Hematopoietic multipotent progenitor cell treated with erythropoietin and hydrocortisone succinate and interleukin-3 and kit ligand, for 6 days (in vitro differentiated cells): ENCODE results near the gene GAS2L1.

Source experiments
- DNase-seq: peaks from one replicate; pipeline ENCODE4 v3.0.0-alpha.2; 2015

GAS2L1 gene

DNA sequence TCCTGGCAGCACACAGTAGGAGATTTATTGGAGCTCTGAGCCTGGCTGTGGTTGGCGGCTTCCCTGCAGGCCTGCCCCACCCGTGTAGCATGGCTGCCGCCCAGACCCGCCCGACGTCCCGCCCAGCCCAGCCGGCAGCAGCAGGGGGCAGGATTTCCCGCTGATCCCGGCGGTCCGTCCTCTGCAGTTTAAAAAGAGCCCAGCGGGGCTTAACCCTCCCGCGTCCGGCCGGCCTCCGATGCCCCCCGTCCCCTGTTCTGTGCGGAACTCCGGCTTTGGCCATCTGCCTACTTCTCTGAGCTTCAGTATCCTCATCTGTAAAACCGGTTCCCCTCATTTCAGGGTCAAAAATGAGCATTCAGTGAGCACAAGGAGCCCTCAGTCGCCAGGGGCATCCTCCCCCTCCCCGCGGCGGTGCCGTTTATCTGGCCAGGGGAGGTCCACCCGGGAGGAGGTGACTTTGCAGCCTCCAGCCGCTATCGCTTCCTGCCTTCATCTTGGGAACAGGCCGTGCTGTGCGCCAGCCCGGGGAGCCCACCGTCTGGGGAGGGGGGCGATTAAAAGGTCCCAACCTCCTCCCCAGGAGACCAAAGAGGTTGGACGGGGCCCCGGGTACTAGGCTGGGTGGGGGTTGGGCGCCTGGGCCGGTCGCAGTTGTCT lies at the start of gene GAS2L1:
Gene GAS2L1, plus strand, starts transcription at position 476 of the 660 bp plus-strand sequence. CDS start 1,456 bp downstream, outside the sequence.
- DNase-seq: peak; percentile 90

DNA sequence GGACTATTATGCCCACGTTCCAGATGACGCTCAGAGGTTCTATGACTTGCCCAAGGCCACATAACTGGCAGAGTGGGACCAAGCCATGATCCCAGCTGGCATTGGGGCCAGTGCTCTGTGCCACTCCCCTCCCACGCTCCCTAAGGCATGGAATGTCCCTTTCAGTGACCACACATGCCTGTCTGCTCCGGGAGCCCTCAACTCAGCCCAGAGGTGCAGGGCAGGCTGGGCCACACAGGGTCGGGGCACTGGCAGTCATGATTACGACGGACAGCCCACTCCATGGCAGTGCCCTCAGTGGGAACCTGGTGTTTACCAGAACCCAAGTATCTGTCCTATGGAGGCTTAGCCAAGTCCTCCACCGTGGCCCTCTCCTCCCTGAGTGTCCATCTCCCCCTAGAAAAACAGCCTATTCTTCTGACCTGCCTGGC lies 48.7 kb upstream of the GAS2L1 start:
- no peak for DNase-seq

DNA sequence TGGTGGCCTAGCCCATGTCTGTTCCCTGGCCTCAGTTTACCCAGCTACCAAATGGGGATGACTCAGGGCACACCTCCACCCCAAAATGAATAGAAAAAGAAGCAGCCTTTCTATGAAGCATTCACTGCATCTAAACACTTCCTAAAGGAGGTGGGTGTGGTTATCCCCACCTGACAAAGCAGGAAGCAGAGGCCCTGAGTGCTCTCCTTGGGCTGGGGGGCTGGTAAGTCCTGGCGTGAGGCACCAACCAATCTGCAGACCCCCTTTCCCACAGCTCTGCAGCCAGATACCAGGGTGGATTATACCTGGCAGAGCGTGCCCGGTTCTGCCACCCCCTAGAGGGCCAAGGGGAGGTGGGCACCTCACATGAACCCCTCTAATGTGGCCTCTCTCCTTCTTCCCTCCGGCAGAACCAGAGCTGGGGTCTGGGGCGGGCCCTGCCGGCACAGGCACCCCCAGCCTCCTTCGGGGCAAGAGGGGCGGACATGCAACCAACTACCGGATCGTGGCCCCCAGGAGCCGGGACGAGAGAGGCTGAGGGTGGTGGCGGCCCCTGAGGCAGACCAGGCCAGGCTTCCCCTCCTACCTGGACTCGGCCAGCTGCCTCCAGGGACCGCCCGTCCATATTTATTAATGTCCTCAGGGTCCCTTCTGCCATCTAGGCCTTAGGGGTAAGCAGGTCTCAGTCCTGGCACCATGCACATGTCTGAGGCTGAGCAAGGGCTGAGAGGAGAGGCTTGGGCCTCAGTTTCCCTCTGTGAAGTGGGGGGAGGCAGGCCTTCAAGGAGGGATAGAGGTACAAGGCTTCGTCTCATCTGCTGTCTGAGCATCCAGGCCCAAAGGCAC lies 47.8 kb upstream of the GAS2L1 start:
- no peak for DNase-seq

GRCh38 chr22:29259253-29259899 lies 47.1 kb upstream of the GAS2L1 start:
- peak; percentile 32 for DNase-seq

DNA sequence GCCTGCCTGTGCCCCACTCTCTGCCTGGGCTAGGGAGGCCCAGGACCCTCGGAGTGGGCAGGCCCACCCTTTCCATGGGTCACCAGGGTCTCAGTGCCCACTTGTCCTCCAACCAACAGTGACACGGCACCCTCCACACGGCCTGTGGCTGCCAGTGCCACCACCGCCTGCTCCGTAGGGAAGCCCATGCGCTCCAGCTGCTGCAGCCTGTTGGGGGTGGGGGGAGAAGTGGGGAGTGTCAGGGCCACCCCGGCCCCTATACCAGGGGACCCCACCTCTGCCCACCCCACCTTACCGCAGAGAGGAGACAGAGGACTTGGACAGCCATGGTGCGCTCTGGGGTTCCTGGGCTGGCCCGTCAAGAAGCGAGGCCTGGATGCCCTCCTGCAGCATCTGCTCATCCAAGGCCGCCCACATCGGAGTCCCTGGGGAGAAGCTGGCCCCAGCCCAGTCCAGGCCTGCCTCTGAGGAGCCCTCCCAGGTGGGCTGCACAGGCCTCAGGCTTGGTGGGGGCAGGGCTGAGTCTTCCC lies 46.4 kb upstream of the GAS2L1 start:
- no peak for DNase-seq

- no peak for DNase-seq
These were observed 45.7 kb upstream of the GAS2L1 start for GRCh38 chr22:29260601-29261315.

GRCh38 chr22:29263791-29264276 lies 42.6 kb upstream of the GAS2L1 start:
- no peak for DNase-seq

DNA sequence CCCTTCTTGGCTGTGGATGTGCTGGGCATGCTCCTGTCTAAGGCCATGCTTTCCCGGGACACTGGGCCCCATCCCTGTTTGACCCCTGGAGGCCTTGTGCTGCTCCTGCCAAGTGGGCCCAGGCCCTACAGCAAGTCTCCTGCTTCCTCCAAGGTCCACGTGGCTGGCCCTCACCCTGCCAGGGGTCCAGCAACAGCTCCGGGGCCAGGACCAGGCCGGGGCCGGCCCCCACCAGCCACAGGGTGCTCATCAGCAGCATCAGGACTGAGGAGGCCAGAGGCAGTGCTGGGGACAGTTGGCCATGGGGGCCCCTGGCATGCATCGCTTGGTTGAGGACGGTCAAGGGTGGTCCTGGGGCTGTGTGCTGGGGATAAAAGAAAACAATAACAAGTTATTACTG lies 41.1 kb upstream of the GAS2L1 start:
- DNase-seq: no peak

GRCh38 chr22:29265929-29266328 lies 40.5 kb upstream of the GAS2L1 start:
- no peak for DNase-seq

GRCh38 chr22:29266564-29267461 lies 39.6 kb upstream of the GAS2L1 start:
- peak; percentile 37 for DNase-seq

GRCh38 chr22:29267462-29267857 lies 39.0 kb upstream of the GAS2L1 start:
- no peak for DNase-seq

DNA sequence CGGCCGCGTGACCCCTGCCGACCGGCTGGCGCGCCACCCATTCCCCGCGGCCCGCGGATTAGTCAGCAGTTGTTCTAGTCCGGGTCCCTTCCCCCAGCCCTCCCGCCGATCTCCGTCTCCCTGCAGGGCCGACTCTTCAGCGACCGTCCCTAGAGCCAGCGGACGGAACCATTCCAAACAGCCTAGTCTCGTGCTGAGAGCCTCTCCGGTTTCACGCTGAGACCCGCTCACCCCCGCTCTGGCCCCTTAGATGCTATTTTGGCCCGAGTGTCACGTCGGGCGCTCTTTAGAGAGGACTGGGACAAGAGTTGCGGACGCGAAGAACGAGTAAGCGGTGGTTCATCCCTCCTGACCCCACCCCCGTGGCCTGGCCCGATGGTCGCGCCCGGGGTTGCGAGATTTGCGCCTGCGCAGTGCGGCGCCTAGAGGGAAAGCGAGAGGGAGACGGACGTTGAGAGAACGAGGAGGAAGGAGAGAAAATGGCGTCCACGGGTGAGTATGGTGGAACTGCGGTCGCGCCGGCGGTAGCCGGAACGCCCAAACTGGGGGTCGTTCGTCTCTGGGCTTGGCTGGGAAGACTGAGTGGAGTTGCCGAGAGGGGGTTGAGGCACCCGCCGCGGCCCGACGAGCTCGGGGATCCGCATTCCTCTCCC lies 38.5 kb upstream of the GAS2L1 start, which contains the start of the genes EWSR1 and RHBDD3:
Gene EWSR1, plus strand, starts transcription at position 411 of the 653 bp plus-strand sequence. Its CDS starts 69 bp downstream, at position 480.
Gene RHBDD3, minus strand, starts transcription at position 124 of the 653 bp plus-strand sequence. CDS start 2,355 bp downstream, outside the sequence.
- DNase-seq: peak; percentile 98

DNA sequence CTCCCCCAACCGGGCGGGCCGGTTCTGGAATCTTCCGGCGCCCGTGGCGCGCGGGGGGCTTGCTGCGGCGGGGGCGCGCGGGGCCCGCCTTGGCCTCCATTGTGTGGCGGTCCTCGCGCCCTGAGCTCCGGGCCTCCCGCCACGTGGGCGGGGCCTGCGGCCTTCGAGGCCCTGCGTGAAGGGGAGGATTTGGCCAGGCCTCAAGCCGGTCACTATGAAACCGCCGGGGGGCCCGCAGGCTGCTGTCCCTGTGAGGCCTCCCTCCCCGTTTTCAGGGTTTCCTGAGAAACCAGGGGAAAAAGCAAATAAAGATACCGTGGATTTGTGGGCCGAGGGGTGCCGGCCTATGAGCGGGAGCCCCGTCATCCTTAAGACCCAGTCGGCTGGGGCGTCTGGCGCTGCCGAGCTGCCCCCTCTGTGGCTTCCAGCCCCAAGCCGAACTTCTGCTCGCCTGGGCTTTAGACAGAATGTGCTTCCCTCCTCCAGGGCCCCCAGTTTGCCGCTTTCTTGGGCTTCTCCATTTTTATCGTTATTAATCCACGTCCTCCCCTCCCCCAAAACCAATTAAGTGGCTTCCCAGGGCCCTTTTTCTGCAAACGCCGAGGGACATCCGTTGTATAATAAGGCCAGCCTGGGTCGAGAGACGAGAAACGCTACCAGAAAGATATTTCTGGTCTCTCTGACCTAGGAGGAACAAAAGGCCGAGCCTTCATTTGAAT lies 37.8 kb upstream of the GAS2L1 start:
- peak; percentile 51 for DNase-seq

- DNase-seq: peak; percentile 23
These were observed 37.2 kb upstream of the GAS2L1 start for GRCh38 chr22:29269230-29269604.

GRCh38 chr22:29269731-29270474 lies 36.5 kb upstream of the GAS2L1 start:
- peak; percentile 33 for DNase-seq

- DNase-seq: peak; percentile 96
These were observed 35.8 kb upstream of the GAS2L1 start for GRCh38 chr22:29270475-29271271.

DNA sequence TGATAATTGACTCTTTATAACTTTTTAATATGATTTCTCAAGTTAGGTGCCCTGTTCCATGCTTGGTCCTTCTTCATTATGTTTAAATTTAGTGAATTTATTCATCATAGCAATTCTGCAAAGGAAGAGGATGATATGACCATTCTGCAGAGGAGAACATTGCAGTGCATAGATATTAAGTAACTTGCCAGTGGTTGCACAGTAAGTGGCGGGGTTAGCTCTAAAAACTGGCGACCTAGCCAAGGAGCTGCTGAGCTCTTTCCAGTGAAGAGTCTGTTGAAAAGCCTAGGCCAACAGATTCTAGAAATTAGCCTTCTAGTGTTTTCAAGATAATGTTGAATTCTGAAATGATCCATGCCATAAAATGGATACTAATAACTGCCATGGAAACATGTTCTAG lies 33.8 kb upstream of the GAS2L1 start:
- DNase-seq: no peak

DNA sequence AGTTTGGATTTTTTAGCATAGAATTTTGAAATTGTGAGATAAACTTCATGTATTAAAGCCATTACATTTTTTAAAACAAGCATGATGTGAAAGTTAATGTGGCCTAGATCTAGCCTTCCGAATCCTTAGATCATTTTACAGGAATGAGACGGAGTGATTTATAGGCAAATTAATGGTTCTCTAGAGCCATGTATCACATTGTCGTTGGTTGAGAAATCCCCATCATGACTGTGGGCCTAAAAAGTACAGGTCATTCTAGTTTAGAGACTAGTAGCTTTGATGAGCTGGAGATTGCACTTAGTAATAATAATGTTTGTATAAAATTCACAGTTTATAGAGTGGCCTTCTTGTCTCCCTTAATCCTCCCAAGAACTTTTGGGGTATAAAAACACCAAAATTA lies 31.3 kb upstream of the GAS2L1 start:
- no peak for DNase-seq
